ENCODE measurements around the gene PIGP. TPM values are rescaled to one million over a fixed set of nuclear protein-coding genes. Genes with fewer than 3 reads are reported as not detected.

The PIGP gene
- total and polyA plus RNA-seq, 2 of the 13 experiments (the other 11 are each of a cell fraction or from before 2014, with no cell fraction given) = 14.8 to 33.4 TPM

DNA sequence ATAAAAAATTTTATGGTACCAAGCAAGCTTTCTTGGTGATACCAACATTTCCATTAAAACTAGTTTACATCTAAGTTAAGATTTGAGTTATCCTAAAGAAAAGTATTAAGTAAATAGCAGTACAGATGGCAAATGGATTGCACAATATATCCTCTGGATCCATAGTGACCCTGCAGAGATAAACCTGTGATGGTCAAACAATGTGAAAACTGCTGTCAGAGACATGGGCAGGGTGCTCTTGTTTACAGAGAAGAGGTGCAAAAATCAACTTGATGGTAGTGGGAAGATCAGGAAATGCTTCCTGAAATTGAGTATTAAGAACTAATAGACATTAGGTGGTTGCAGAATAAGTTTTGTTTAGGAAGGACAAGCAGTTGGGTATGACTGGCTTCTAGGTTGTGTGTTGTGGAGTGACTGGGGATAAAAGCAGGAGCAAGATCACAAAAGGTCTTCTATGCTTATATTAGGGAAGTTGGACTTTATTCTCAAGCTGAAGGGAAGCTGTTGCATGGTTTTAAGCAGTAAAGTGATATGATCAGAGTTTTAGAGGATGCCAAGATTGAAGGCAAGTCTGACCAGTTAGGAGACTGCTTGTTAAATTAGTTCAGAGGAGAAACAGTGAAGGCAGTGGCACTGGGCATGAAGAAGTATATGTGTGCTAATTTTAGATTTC lies 10.1 kb upstream of the PIGP start (continued):
- TF ChIP-seq, protein P1, sequence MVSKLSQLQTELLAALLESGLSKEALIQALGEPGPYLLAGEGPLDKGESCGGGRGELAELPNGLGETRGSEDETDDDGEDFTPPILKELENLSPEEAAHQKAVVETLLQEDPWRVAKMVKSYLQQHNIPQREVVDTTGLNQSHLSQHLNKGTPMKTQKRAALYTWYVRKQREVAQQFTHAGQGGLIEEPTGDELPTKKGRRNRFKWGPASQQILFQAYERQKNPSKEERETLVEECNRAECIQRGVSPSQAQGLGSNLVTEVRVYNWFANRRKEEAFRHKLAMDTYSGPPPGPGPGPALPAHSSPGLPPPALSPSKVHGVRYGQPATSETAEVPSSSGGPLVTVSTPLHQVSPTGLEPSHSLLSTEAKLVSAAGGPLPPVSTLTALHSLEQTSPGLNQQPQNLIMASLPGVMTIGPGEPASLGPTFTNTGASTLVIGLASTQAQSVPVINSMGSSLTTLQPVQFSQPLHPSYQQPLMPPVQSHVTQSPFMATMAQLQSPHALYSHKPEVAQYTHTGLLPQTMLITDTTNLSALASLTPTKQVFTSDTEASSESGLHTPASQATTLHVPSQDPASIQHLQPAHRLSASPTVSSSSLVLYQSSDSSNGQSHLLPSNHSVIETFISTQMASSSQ (IDR thresholded peaks at IDR 0.05; ENCODE audit: low read depth) = no peak
- TF ChIP-seq, protein P1 (CRISPR knock-in tag; IDR thresholded peaks at IDR 0.05; ENCODE audit: borderline replicate concordance) = no peak
- TF ChIP-seq ADNP (CRISPR knock-in tag; IDR thresholded peaks at IDR 0.05) (no peak), MEF2D (CRISPR knock-in tag; IDR thresholded peaks at IDR 0.05) (no peak), NFIC (IDR thresholded peaks at IDR 0.05; ENCODE audit: low read length) (peak; percentile 77), ELF3 (CRISPR knock-in tag; IDR thresholded peaks at IDR 0.05) (peak; percentile 94), ZFP41 (CRISPR knock-in tag; IDR thresholded peaks at IDR 0.05; ENCODE audit: borderline replicate concordance) (no peak), PRMT3 (CRISPR knock-in tag; IDR thresholded peaks at IDR 0.05; ENCODE audit: borderline replicate concordance, low read depth) (no peak), ZNF292 (CRISPR knock-in tag; IDR thresholded peaks at IDR 0.05; ENCODE audit: borderline replicate concordance, low read depth) (peak; percentile 69; the same call in 1 of the 2 replicates), NCOA1 (CRISPR knock-in tag; IDR thresholded peaks at IDR 0.05) (no peak), HNF4G (IDR thresholded peaks at IDR 0.05; ENCODE audit: borderline replicate concordance, low read depth, low read length) (peak; percentile 29; the same call in 1 of the 2 replicates), HNF4G (CRISPR knock-in tag; IDR thresholded peaks at IDR 0.05; ENCODE audit: borderline replicate concordance, low read depth) (no peak), MAZ (IDR thresholded peaks at IDR 0.05; ENCODE audit: borderline replicate concordance, low read depth, low read length) (no peak), MAZ (CRISPR knock-in tag; IDR thresholded peaks at IDR 0.05; ENCODE audit: low read depth) (no peak)
- TF ChIP-seq, protein P2, sequence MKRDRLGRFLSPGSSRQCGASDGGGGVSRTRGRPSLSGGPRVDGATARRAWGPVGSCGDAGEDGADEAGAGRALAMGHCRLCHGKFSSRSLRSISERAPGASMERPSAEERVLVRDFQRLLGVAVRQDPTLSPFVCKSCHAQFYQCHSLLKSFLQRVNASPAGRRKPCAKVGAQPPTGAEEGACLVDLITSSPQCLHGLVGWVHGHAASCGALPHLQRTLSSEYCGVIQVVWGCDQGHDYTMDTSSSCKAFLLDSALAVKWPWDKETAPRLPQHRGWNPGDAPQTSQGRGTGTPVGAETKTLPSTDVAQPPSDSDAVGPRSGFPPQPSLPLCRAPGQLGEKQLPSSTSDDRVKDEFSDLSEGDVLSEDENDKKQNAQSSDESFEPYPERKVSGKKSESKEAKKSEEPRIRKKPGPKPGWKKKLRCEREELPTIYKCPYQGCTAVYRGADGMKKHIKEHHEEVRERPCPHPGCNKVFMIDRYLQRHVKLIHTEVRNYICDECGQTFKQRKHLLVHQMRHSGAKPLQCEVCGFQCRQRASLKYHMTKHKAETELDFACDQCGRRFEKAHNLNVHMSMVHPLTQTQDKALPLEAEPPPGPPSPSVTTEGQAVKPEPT (CRISPR knock-in tag; IDR thresholded peaks at IDR 0.05; ENCODE audit: low read depth) = no peak
- TF ChIP-seq, protein P3, sequence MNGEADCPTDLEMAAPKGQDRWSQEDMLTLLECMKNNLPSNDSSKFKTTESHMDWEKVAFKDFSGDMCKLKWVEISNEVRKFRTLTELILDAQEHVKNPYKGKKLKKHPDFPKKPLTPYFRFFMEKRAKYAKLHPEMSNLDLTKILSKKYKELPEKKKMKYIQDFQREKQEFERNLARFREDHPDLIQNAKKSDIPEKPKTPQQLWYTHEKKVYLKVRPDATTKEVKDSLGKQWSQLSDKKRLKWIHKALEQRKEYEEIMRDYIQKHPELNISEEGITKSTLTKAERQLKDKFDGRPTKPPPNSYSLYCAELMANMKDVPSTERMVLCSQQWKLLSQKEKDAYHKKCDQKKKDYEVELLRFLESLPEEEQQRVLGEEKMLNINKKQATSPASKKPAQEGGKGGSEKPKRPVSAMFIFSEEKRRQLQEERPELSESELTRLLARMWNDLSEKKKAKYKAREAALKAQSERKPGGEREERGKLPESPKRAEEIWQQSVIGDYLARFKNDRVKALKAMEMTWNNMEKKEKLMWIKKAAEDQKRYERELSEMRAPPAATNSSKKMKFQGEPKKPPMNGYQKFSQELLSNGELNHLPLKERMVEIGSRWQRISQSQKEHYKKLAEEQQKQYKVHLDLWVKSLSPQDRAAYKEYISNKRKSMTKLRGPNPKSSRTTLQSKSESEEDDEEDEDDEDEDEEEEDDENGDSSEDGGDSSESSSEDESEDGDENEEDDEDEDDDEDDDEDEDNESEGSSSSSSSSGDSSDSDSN (CRISPR knock-in tag; IDR thresholded peaks at IDR 0.05) = no peak
- TF ChIP-seq, protein P4, sequence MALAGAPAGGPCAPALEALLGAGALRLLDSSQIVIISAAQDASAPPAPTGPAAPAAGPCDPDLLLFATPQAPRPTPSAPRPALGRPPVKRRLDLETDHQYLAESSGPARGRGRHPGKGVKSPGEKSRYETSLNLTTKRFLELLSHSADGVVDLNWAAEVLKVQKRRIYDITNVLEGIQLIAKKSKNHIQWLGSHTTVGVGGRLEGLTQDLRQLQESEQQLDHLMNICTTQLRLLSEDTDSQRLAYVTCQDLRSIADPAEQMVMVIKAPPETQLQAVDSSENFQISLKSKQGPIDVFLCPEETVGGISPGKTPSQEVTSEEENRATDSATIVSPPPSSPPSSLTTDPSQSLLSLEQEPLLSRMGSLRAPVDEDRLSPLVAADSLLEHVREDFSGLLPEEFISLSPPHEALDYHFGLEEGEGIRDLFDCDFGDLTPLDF (CRISPR knock-in tag; IDR thresholded peaks at IDR 0.05) = no peak
- TF ChIP-seq, protein P5, sequence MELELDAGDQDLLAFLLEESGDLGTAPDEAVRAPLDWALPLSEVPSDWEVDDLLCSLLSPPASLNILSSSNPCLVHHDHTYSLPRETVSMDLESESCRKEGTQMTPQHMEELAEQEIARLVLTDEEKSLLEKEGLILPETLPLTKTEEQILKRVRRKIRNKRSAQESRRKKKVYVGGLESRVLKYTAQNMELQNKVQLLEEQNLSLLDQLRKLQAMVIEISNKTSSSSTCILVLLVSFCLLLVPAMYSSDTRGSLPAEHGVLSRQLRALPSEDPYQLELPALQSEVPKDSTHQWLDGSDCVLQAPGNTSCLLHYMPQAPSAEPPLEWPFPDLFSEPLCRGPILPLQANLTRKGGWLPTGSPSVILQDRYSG (CRISPR knock-in tag; IDR thresholded peaks at IDR 0.05) = no peak
